Neural progenitor cell (in vitro differentiated cells): ENCODE measurements around the gene POLE3. TPM values are rescaled to one million over a fixed set of nuclear protein-coding genes. Genes with fewer than 3 reads are reported as not detected.

Source experiments
- DNase-seq: peaks from one replicate; pipeline ENCODE4 v3.0.0-alpha.2; 2016; ENCODE audit warnings: low spot score
- H2AFZ ChIP-seq: fragments of 200-600 bp; sonication (generic); replicated peaks from 2 replicates; pipeline ENCODE4 v1.6.1; 2016; ENCODE audit warnings: antibody characterized with exemption
- H3F3A ChIP-seq: fragments of 200-600 bp; sonication (generic); 2 replicates; pipeline ENCODE4 v1.6.1; 2016; ENCODE audit warnings: antibody characterized with exemption, low read depth
- H3K27ac ChIP-seq: fragments of 200-600 bp; sonication (generic); 2 replicates; pipeline ENCODE4 v1.5.1; 2016; ENCODE audit warnings: mild to moderate bottlenecking
- H3K27me3 ChIP-seq: fragments of 200-600 bp; sonication (generic); 2 replicates; pipeline ENCODE4 v1.6.1; 2016; ENCODE audit warnings: mild to moderate bottlenecking, moderate library complexity
- H3K36me3 ChIP-seq: fragments of 200-600 bp; sonication (generic); 2 replicates; pipeline ENCODE4 v1.5.1; 2016
- H3K4me1 ChIP-seq: fragments of 200-600 bp; sonication (generic); 2 replicates; pipeline ENCODE4 v1.6.1; 2016; ENCODE audit warnings: mixed run types
- H3K4me2 ChIP-seq: fragments of 200-600 bp; sonication (generic); 2 replicates; pipeline ENCODE4 v1.6.1; 2016
- H3K4me3 ChIP-seq: fragments of 200-600 bp; sonication (generic); 2 replicates; pipeline ENCODE4 v1.5.1; 2016
- H3K79me2 ChIP-seq: fragments of 200-600 bp; sonication (generic); 2 replicates; pipeline ENCODE4 v1.6.1; 2016; ENCODE audit warnings: low read depth
- H3K9ac ChIP-seq: fragments of 200-600 bp; sonication (generic); 2 replicates; pipeline ENCODE4 v1.6.1; 2016
- H3K9me3 ChIP-seq: fragments of 200-600 bp; sonication (generic); 2 replicates; pipeline ENCODE4 v1.5.1; 2016; ENCODE audit warnings: low read depth
- H4K20me1 ChIP-seq: fragments of 200-600 bp; sonication (generic); 2 replicates; pipeline ENCODE4 v1.6.1; 2016; ENCODE audit warnings: low read depth
- H3K27ac Mint-ChIP-seq: 3 replicates; pipeline ENCODE4 v1.8.0; 2021; ENCODE audit warnings: mixed read lengths
- H3K27me3 Mint-ChIP-seq: 2 replicates; pipeline ENCODE4 v1.8.0; 2022; ENCODE audit warnings: low read depth, mild to moderate bottlenecking, inconsistent platforms, moderate library complexity, mixed read lengths; ENCODE audit not compliant: insufficient read depth
- H3K36me3 Mint-ChIP-seq: 3 replicates; pipeline ENCODE4 v1.8.0; 2021; ENCODE audit warnings: mixed read lengths
- H3K4me1 Mint-ChIP-seq: 3 replicates; pipeline ENCODE4 v1.8.0; 2021; ENCODE audit warnings: mixed read lengths
- H3K4me3 Mint-ChIP-seq: 3 replicates; pipeline ENCODE4 v1.8.0; 2021; ENCODE audit warnings: mild to moderate bottlenecking, moderate library complexity, mixed read lengths
- H3K9me3 Mint-ChIP-seq: 3 replicates; pipeline ENCODE4 v1.8.0; 2020; ENCODE audit warnings: mixed read lengths
- CTCF ChIP-seq: fragments of 200-600 bp; sonication (generic); IDR thresholded peaks from 2 replicates; pipeline ENCODE4 v1.5.1; 2017; ENCODE audit warnings: antibody characterized with exemption, mild to moderate bottlenecking
- EZH2 ChIP-seq: fragments of 200-600 bp; sonication (generic); IDR thresholded peaks from 2 replicates; pipeline ENCODE4 v1.6.1; 2017; ENCODE audit warnings: antibody characterized with exemption, mild to moderate bottlenecking, moderate library complexity
- EZH2phosphoT487 ChIP-seq: fragments of 200-600 bp; sonication (generic); IDR thresholded peaks from 2 replicates; pipeline ENCODE4 v1.6.1; 2017; ENCODE audit warnings: antibody characterized with exemption
- total RNA-seq: library from RNA; depleted of rRNA; stranded (reverse); fragments of >200 nt; gene quantifications from 2 replicates; pipeline ENCODE4 v1.2.3, GENCODE V29; 2015; ENCODE audit warnings: low replicate concordance

POLE3 gene
- total RNA-seq, 1 donor from 2014 or later = 57.8 TPM

GRCh38 chr9:113452113-113452605, 41.7 kb upstream of the POLE3 start:
- Histone ChIP-seq H3F3A (peaks cover 22% of the 10 kb centered on the region), H3K27ac (no peak overlapping the region), H3K4me1 (peaks cover 20% of the 10 kb centered on the region), H2AFZ (no peak overlapping the region), H3K9me3 (no peaks in the 10 kb centered on the region), H3K36me3 (no peaks in the 10 kb centered on the region), H3K4me2 (no peak overlapping the region), H3K4me3 (no peak overlapping the region), H3K27me3 (no peaks in the 10 kb centered on the region), H4K20me1 (no peaks in the 10 kb centered on the region), H3K79me2 (no peaks in the 10 kb centered on the region), H3K9ac (no peak overlapping the region)
- Mint-ChIP-seq H3K9me3 (no peaks in the 10 kb centered on the region), H3K27me3 (peaks cover 3% of the 10 kb centered on the region), H3K4me3 (no peak overlapping the region), H3K36me3 (no peaks in the 10 kb centered on the region), H3K4me1 (peaks cover 25% of the 10 kb centered on the region), H3K27ac (no peak overlapping the region)
- DNase-seq = no peak
- TF ChIP-seq CTCF = no peak
- TF ChIP-seq EZH2 = no peak
- no peak for TF ChIP-seq EZH2phosphoT487

- Mint-ChIP-seq H3K36me3 (no peaks in the 10 kb centered on the region), H3K27me3 (no peaks in the 10 kb centered on the region), H3K4me3 (no peak overlapping the region), H3K9me3 (no peaks in the 10 kb centered on the region), H3K27ac (no peak overlapping the region), H3K4me1 (peaks cover 7% of the 10 kb centered on the region)
- TF ChIP-seq EZH2phosphoT487 (no peak), CTCF (no peak), EZH2 (no peak)
- Histone ChIP-seq H3F3A (peaks cover 15% of the 10 kb centered on the region), H3K27ac (no peak overlapping the region), H3K27me3 (no peaks in the 10 kb centered on the region), H3K4me3 (no peak overlapping the region), H3K36me3 (no peaks in the 10 kb centered on the region), H3K79me2 (no peaks in the 10 kb centered on the region), H3K4me2 (no peak overlapping the region), H3K9me3 (no peaks in the 10 kb centered on the region), H3K9ac (no peak overlapping the region), H2AFZ (no peak overlapping the region), H3K4me1 (no peaks in the 10 kb centered on the region), H4K20me1 (no peaks in the 10 kb centered on the region)
- DNase-seq = no peak
Measured at GRCh38 chr9:113449376-113449775, 38.9 kb upstream of the POLE3 start.

- no peaks in the 10 kb centered on the region for H3K4me1 ChIP-seq
- H3K27ac Mint-ChIP-seq = no peak overlapping the region
- TF ChIP-seq CTCF = peak; percentile 76
- no peak for TF ChIP-seq EZH2phosphoT487
- no peaks in the 10 kb centered on the region for H3K27me3 ChIP-seq
- no peaks in the 10 kb centered on the region for H3K36me3 Mint-ChIP-seq
- peaks cover 7% of the 10 kb centered on the region for H3K4me1 Mint-ChIP-seq
- no peak overlapping the region for H3K4me2 ChIP-seq
- peak; percentile 50 for DNase-seq
- H3K4me3 Mint-ChIP-seq = no peak overlapping the region
- no peaks in the 10 kb centered on the region for H3K9me3 Mint-ChIP-seq
- no peak overlapping the region for H3K9ac ChIP-seq
- no peaks in the 10 kb centered on the region for H3K79me2 ChIP-seq
- H4K20me1 ChIP-seq = no peaks in the 10 kb centered on the region
- no peak overlapping the region for H3K4me3 ChIP-seq
- peaks cover 3% of the 10 kb centered on the region for H3K27me3 Mint-ChIP-seq
- no peak overlapping the region for H3K27ac ChIP-seq
- H3K9me3 ChIP-seq = no peaks in the 10 kb centered on the region
- no peaks in the 10 kb centered on the region for H3K36me3 ChIP-seq
- H2AFZ ChIP-seq = no peak overlapping the region
- H3F3A ChIP-seq = peaks cover 4% of the 10 kb centered on the region
Measured at GRCh38 chr9:113446323-113446740, 35.9 kb upstream of the POLE3 start.
